ENCODE data around the gene VANGL2.

Gene VANGL2

GRCh38 chr1:160427625-160428024 is 27.3 kb downstream of the VANGL2 start:
- no peak for DNase-seq (ENCODE audit: low read depth in 2 of 2)

GRCh38 chr1:160428053-160428452 is 27.7 kb downstream of the VANGL2 start:
- DNase-seq (ENCODE audit: low read depth in 2 of 2): no peak

GRCh38 chr1:160428655-160429054 is 28.3 kb downstream of the VANGL2 start:
- DNase-seq (ENCODE audit: low read depth in 2 of 2): peak in 1 of 2 donors; percentile 13

GRCh38 chr1:160429125-160429561 is 28.8 kb downstream of the VANGL2 start:
- no peak for DNase-seq (ENCODE audit: low read depth in 2 of 2)

- DNase-seq (ENCODE audit: low read depth in 2 of 2): no peak
These were observed 29.6 kb downstream of the VANGL2 start for GRCh38 chr1:160429702-160430535.

GRCh38 chr1:160431006-160431405 is 30.6 kb downstream of the VANGL2 start:
- DNase-seq (ENCODE audit: low read depth in 2 of 2): no peak

- DNase-seq (ENCODE audit: low read depth in 2 of 2): no peak
These were observed 31.2 kb downstream of the VANGL2 start for GRCh38 chr1:160431571-160431970.

- no peak for DNase-seq (ENCODE audit: low read depth in 2 of 2)
These were observed 32.0 kb downstream of the VANGL2 start for GRCh38 chr1:160432371-160432786.

GRCh38 chr1:160436966-160437365 is 36.6 kb downstream of the VANGL2 start:
- DNase-seq (ENCODE audit: low read depth in 2 of 2): no peak

GRCh38 chr1:160437432-160438316 is 37.3 kb downstream of the VANGL2 start:
- no peak for DNase-seq (ENCODE audit: low read depth in 2 of 2)

- DNase-seq (ENCODE audit: low read depth in 2 of 2): no peak
These were observed 38.1 kb downstream of the VANGL2 start for GRCh38 chr1:160438317-160438918.

- DNase-seq (ENCODE audit: low read depth in 2 of 2): no peak
These were observed 38.6 kb downstream of the VANGL2 start for GRCh38 chr1:160438935-160439334.

GRCh38 chr1:160439718-160440117 is 39.4 kb downstream of the VANGL2 start:
- DNase-seq (ENCODE audit: low read depth in 2 of 2): no peak

- no peak for DNase-seq (ENCODE audit: low read depth in 2 of 2)
These were observed 46.7 kb downstream of the VANGL2 start for GRCh38 chr1:160446945-160447600.

GRCh38 chr1:160449494-160449893 is 49.1 kb downstream of the VANGL2 start:
- no peak for DNase-seq (ENCODE audit: low read depth in 2 of 2)

GRCh38 chr1:160451119-160451858 is 50.9 kb downstream of the VANGL2 start:
- no peak for DNase-seq (ENCODE audit: low read depth in 2 of 2)

GRCh38 chr1:160451859-160452232 is 51.5 kb downstream of the VANGL2 start:
- no peak for DNase-seq (ENCODE audit: low read depth in 2 of 2)

GRCh38 chr1:160453443-160453842 is 53.1 kb downstream of the VANGL2 start:
- no peak for DNase-seq (ENCODE audit: low read depth in 2 of 2)

- no peak for DNase-seq (ENCODE audit: low read depth in 2 of 2)
These were observed 54.2 kb downstream of the VANGL2 start for GRCh38 chr1:160454371-160455152.

- DNase-seq (ENCODE audit: low read depth in 2 of 2): no peak
These were observed 54.8 kb downstream of the VANGL2 start for GRCh38 chr1:160455153-160455517.
